ENCODE measurements around the gene IMMP2L. TPM values are rescaled to one million over a fixed set of nuclear protein-coding genes. Genes with fewer than 3 reads are reported as not detected.
A peak's percentile ranks its signal among the peaks of the same experiment; 100 is the strongest.

IMMP2L gene
- total RNA-seq, 1 donor from 2014 or later = 21.5 TPM

GRCh38 chr7:110633313-110633712 lies 929.0 kb downstream of the IMMP2L start:
- H3K27ac Mint-ChIP-seq = no peak overlapping the region
- Histone ChIP-seq H3F3A (ENCODE audit: low read depth) (peaks cover 6% of the 10 kb centered on the region), H3K36me3 (no peaks in the 10 kb centered on the region), H3K79me2 (ENCODE audit: low read depth) (no peaks in the 10 kb centered on the region), H3K9ac (no peak overlapping the region), H2AFZ (replicated peaks) (peak overlapping the region; percentile 63), H3K27ac (no peak overlapping the region), H3K4me3 (no peak overlapping the region), H3K4me2 (peak overlapping the region; percentile 15), H3K27me3 (no peaks in the 10 kb centered on the region), H3K9me3 (ENCODE audit: low read depth) (no peaks in the 10 kb centered on the region), H4K20me1 (ENCODE audit: low read depth) (no peaks in the 10 kb centered on the region), H3K4me1 (peaks cover 7% of the 10 kb centered on the region)
- H3K4me3 Mint-ChIP-seq = no peak overlapping the region
- TF ChIP-seq EZH2phosphoT487 (IDR thresholded peaks at IDR 0.05) = no peak
- no peak for TF ChIP-seq EZH2 (IDR thresholded peaks at IDR 0.05)
- TF ChIP-seq, protein P1, sequence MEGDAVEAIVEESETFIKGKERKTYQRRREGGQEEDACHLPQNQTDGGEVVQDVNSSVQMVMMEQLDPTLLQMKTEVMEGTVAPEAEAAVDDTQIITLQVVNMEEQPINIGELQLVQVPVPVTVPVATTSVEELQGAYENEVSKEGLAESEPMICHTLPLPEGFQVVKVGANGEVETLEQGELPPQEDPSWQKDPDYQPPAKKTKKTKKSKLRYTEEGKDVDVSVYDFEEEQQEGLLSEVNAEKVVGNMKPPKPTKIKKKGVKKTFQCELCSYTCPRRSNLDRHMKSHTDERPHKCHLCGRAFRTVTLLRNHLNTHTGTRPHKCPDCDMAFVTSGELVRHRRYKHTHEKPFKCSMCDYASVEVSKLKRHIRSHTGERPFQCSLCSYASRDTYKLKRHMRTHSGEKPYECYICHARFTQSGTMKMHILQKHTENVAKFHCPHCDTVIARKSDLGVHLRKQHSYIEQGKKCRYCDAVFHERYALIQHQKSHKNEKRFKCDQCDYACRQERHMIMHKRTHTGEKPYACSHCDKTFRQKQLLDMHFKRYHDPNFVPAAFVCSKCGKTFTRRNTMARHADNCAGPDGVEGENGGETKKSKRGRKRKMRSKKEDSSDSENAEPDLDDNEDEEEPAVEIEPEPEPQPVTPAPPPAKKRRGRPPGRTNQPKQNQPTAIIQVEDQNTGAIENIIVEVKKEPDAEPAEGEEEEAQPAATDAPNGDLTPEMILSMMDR (IDR thresholded peaks at IDR 0.05) = no peak
- DNase-seq (ENCODE audit: low spot score) = peak; percentile 9
- peaks cover 4% of the 10 kb centered on the region for H3K27me3 Mint-ChIP-seq (ENCODE audit: insufficient read depth, low read depth)
- peaks cover 4% of the 10 kb centered on the region for H3K9me3 Mint-ChIP-seq
- H3K36me3 Mint-ChIP-seq = no peaks in the 10 kb centered on the region
- no peaks in the 10 kb centered on the region for H3K4me1 Mint-ChIP-seq

- H3K9me3 Mint-ChIP-seq = no peaks in the 10 kb centered on the region
- no peak overlapping the region for H3K27ac Mint-ChIP-seq
- Histone ChIP-seq H3F3A (ENCODE audit: low read depth) (no peaks in the 10 kb centered on the region), H3K27ac (no peak overlapping the region), H3K4me2 (no peak overlapping the region), H3K79me2 (ENCODE audit: low read depth) (no peaks in the 10 kb centered on the region), H2AFZ (replicated peaks) (no peak overlapping the region), H3K27me3 (no peaks in the 10 kb centered on the region), H3K9ac (no peak overlapping the region), H4K20me1 (ENCODE audit: low read depth) (no peaks in the 10 kb centered on the region), H3K9me3 (ENCODE audit: low read depth) (no peaks in the 10 kb centered on the region), H3K4me3 (no peak overlapping the region), H3K4me1 (no peaks in the 10 kb centered on the region), H3K36me3 (no peaks in the 10 kb centered on the region)
- no peaks in the 10 kb centered on the region for H3K4me1 Mint-ChIP-seq
- no peak overlapping the region for H3K4me3 Mint-ChIP-seq
- H3K36me3 Mint-ChIP-seq = no peaks in the 10 kb centered on the region
- no peaks in the 10 kb centered on the region for H3K27me3 Mint-ChIP-seq (ENCODE audit: insufficient read depth, low read depth)
- TF ChIP-seq EZH2phosphoT487 (IDR thresholded peaks at IDR 0.05) = no peak
- TF ChIP-seq, protein P1 (IDR thresholded peaks at IDR 0.05) = no peak
- no peak for TF ChIP-seq EZH2 (IDR thresholded peaks at IDR 0.05)
- DNase-seq (ENCODE audit: low spot score) = no peak
Measured at GRCh38 chr7:110626414-110626813, 935.9 kb downstream of the IMMP2L start.

GRCh38 chr7:110625294-110625693 lies 937.0 kb downstream of the IMMP2L start:
- H3K27ac Mint-ChIP-seq = no peak overlapping the region
- no peak overlapping the region for H3K4me2 ChIP-seq
- H2AFZ ChIP-seq (replicated peaks) = no peak overlapping the region
- no peaks in the 10 kb centered on the region for H4K20me1 ChIP-seq (ENCODE audit: low read depth)
- H3K9me3 ChIP-seq (ENCODE audit: low read depth) = no peaks in the 10 kb centered on the region
- H3K4me3 ChIP-seq = no peak overlapping the region
- no peak overlapping the region for H3K4me3 Mint-ChIP-seq
- no peaks in the 10 kb centered on the region for H3K9me3 Mint-ChIP-seq
- DNase-seq (ENCODE audit: low spot score) = no peak
- no peaks in the 10 kb centered on the region for H3K79me2 ChIP-seq (ENCODE audit: low read depth)
- no peak overlapping the region for H3K9ac ChIP-seq
- no peaks in the 10 kb centered on the region for H3K36me3 ChIP-seq
- no peaks in the 10 kb centered on the region for H3F3A ChIP-seq (ENCODE audit: low read depth)
- H3K27me3 ChIP-seq = no peaks in the 10 kb centered on the region
- H3K4me1 ChIP-seq = no peaks in the 10 kb centered on the region
- H3K27me3 Mint-ChIP-seq (ENCODE audit: insufficient read depth, low read depth) = no peaks in the 10 kb centered on the region
- no peaks in the 10 kb centered on the region for H3K4me1 Mint-ChIP-seq
- TF ChIP-seq EZH2 (IDR thresholded peaks at IDR 0.05) = no peak
- TF ChIP-seq, protein P1 (IDR thresholded peaks at IDR 0.05) = no peak
- TF ChIP-seq EZH2phosphoT487 (IDR thresholded peaks at IDR 0.05) = no peak
- no peak overlapping the region for H3K27ac ChIP-seq
- H3K36me3 Mint-ChIP-seq = no peaks in the 10 kb centered on the region
